HS-27A (cell line): ENCODE data around the gene ATRNL1.

ENCODE experiments used
- DNase-seq: peaks from one replicate; pipeline ENCODE4 v3.0.0-alpha.2; 2012; ENCODE audit warnings: low read depth, missing footprints

ATRNL1 gene

DNA sequence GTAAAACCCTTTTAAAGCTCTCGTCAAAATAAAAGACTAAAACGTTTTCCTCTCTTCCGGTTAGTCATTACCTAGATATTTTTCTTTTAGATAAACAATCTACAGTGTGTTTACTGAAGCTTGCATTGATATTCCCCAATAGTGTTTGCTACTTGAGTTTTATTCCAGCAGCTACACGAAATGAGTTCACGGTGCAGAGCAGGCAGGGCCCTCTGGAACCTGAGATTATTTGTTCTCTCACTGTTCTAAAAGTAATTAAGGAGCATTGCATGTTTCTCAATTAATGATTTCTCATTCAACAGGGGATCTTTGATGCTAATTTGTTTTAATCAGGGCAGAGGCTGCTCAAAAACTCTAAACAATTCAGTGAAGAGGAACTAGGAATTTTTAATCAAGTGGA is 860.1 kb downstream of the ATRNL1 start:
- no peak for DNase-seq

DNA sequence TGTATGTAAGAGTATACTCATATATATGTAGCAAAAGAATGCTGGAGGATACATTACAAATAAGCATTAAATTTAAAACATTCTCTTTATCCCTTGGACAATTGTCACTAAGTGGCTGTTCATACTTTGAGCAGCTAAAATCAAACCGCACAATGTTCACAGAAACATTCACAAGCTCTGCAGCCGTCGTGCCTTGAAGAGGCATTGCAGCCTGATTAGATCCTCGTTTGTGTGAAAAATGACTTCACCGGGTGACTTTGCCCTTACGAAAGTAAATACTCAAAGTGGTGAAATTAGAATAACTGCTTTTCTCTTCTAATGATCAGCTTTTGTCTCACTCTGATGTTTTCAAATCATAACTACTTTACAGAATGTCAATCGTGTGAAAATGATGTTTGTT is 860.8 kb downstream of the ATRNL1 start:
- DNase-seq, result no peak

DNA sequence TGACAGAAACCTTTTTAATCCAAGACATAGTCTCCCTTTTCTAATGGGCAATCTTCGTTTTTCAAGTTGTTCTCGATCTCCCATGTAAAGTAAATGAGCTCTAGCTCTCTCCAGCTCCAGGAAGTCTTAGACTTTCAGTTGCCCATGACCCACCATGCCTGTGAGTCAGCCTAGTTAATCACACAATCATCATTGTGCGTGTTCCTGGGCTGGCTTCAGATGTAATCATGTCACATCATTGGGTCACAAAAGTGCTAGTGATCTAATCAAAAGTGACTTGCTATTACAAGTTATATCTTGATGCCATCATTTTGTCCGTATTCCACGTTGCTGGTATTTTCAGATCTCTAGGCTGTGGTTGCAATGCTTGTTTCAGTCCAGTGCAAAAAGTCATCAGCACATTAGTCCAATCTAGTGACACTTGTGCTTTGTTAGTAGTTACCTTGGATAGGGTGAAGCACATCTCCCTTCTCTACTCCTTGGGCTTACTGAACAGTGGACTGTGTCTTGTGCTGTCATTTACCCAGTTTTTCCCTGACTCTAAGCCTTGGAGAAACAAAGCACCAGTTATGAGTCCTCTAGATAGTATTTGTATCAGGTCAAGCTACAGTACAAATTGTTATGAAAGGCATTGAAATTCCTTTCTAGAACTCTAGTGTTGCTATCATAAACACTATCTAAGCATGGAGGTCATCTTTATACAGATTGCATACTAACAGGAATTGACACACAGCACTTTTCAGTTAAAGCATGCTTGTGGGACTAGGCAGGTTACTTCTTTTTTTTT is 863.3 kb downstream of the ATRNL1 start:
- no peak for DNase-seq

DNA sequence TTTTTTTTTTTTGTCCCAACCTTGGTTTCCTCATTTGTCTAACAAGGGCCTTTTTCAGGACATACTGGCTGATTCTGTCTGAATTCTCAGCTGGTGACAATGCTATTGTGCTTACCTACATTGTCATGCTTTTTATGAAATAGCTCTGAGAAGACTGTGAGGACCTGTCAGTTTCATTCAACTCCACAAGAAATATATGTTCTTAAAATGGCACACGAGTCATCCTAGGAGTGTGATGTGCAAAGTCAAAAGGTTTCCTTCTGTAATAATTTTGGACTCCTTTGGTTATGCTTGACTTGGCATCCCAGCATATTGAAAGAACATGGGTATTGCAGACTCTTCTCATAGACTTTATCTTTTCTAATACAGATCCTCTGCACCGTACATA is 863.8 kb downstream of the ATRNL1 start:
- no peak for DNase-seq

DNA sequence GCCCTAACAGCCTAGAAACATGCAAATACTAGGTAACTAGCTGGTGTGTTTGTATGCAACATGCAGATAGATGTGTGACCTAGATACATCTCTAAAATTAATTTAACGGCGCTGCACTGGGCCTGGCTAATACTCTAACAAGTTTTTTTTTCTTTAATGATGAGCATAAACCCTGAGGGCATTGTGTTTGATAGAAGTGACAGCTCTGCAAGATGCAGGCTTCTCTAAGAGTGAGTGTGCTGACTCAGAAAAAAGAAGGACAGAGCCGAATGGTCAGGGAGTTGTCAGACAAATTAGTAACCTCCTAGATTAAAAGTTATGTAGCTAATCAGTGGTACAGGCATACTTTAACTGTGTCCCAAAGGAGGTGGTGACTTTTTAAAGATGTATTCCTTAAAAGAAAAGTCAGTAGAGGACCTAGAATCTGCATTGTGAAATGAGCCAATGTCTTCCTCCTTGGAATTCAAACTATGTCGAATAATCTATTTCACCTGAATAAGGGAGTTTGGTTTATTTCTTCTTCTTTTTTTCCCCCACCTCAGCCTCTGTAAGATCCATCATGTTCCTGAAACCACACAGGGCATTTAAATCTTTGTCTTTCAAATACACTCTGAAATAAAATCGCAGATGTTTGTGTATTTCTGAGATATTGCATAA is 864.7 kb downstream of the ATRNL1 start:
- no peak for DNase-seq

DNA sequence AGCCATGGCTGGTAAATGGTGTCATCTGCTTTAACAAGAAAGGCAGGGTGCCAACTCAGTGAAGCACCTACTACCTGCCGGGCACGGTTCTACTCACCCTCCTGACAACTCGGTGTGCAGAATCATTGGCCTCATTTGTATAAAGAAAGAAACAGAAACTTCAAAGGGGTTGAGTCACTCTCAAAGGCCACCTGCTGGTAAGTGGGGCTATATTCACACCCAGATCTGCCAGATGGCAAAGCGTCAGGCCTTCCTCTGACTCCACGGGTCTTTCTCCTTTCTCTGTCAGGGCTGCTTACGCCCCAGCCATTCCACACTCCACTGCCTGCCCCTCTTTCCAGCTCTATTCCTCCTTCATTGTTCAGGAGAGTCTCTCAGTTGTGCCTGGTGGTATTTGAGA is 870.7 kb downstream of the ATRNL1 start:
- DNase-seq, result no peak

DNA sequence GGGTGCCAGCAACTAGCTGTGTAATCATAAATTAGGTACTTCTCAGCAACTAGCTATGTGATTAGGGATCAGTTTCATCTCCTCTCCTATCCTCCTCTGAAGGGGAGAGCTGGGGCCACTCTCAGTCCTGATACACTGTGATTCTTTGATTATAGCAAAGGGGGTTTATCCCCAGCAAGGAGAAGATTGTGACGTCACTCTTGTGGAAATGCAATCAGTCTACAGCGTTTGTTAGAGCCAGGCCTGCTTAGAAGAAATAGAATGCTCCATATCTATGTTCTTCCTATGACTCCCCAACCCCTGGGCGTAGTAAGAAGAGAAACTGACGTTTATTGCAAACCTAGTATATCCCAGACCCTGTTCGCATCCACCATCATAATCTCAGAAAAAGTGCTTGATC is 871.7 kb downstream of the ATRNL1 start:
- DNase-seq, result no peak

DNA sequence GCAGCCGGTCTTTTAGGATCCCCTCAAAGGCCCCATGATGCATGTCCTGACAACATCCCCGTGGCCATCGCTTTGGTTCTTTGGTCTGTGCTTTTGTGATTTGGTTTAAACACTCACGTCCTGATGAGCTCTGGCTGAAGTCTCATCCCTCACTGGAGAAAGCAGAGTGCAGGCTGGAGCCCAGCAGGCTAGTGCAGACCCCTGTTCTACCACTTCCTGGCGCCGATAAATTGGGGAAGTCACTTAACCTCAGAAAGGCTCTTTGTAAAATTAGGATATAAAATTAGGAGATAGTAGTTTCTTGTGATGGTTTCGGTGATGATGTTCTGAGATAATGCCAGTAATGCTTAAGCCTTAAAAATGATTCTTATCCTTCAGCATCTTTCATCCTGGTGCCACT is 872.2 kb downstream of the ATRNL1 start:
- DNase-seq, result no peak

DNA sequence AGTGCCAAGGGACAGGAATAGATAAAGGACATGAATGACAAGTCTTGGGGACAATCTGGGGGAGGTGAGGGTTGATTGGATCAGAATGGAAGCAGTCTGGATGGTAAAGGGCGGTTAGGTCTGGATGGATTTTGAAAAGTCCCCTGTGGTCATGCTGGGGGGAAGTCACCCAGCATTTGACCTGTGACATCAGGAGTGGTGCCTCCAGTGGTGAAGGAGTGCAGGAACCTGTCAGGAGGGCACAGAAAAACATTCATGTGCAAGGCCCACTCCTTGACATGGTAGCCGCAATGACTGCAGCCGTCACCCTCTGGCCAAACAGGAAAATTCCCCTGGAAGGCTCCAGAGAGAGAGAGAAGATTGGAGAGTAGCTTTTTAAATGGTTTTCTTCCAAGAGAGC is 875.1 kb downstream of the ATRNL1 start:
- no peak for DNase-seq

DNA sequence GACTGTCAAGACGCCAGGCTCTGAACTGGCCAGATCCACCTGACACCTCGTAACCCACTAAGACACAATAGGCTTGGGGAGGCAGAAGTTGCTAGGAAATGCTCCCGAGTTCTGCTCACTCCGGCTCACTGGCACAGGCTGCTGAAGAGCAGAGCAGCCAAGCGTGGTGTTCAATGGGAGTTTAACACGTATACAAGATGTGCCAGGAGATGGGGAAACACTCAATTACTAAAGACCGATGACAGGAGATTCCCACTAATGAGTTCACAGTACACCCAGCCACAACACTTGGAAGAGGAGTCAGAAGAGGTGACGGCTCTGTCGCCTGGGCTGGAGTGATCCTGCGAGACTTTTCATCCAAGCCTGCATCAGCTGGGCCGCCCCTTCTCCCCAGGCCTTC is 876.4 kb downstream of the ATRNL1 start:
- DNase-seq, result no peak

DNA sequence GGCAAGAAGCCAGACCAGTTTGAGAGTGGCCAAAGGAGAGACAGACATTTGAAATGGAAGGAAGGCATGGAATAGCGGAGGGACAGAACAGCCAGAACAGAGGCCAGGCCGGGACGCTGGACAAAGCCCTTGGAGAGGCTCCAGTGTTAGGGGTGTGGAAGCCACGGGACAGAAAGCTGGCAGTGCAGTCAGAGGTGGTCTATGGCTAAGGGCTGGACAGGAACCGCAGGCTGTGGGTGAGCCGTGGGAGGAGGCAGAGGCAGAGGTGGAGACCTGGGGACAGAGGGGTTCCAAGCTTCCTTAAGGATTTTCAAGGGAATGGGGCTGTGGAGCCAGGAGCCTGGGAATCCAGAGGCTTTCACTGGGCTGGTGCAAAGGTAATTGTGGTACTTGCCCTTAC is 878.8 kb downstream of the ATRNL1 start:
- DNase-seq, result no peak

DNA sequence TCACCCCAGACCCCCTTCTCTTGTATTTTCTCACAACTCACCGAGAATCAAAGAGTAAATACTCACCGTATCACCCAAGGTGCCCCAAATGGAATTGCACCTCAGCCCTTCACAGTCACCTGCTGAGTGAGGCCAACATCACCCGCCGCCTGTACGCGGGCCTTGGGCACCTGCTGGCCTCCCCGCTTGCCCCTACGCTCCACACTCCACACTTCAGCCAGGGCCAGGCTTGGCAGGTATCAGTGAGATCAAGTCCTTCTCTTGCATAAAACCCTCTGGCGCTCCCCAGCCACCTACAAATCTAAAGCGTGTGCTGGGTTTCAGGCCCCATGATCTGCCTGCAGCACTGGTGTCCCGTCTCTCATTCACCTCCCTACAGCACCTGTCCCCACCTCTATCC is 879.3 kb downstream of the ATRNL1 start:
- DNase-seq, result no peak

DNA sequence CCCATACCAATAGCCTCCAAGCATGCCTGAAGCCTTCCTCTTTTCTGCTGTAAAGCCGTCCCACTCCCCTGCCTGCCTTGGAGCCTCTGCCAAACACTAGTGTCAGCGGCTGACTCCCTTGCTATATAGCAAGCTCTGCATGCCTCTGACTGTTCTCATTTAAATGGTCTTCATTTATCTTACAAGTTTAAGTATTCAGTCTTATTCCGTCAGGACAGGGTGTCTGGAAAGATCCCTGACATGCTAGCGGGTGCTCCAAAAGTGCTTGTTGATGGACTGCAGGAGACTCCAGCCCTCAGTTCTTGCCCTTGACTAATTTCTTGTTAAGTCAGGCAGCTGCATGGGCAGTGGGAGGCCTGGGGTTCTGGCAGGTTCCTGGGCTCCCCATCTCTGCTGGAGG is 881.2 kb downstream of the ATRNL1 start:
- no peak for DNase-seq

DNA sequence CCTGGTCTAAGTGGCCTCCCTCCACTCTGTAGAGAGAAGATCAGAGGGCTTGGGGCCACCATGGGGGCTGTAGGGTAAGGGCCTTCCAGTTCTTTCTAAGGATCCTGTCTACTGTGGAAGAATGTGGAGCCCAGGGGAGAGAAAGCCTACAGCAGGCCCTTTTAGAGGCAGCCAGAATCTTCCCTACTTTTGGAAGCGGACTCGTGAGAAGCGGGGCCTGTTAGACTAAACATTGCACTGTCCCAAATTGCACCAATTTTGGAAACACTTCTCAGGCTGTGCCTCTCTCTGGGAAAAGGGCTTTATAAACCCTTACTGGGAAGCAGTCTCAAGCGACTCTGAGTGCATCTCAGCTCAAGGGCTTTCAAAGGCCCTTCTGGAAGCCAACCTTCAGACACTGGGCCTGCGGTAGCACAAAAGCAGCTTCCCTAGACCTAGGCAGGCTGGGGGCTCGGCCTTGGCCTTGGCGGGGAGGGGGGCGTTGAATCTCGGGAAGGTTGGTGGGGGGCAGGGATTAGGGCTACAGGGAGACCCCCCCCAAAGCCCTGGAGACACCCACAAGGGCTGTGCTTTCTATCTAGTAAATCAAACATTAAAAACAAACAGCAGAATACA is 881.8 kb downstream of the ATRNL1 start:
- no peak for DNase-seq

DNA sequence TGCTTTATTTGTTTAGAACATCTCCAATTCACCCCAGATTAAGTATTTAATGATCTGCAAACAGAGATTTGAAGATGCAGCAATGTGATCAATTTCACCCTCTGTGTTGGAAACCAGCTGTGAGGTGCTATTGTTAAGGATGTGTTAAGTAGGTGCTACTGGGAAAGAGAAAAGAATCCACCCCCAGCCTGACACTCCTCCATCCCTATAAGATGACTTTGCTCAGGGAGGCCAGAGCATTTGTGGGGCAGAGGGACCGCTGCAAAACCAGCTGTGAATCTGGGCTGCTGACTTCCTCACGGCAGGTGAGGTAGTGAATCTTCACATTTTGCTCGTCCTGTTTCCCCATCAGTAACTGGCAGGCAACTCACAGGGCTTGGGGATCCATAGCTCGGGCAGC is 882.3 kb downstream of the ATRNL1 start:
- DNase-seq, result no peak

DNA sequence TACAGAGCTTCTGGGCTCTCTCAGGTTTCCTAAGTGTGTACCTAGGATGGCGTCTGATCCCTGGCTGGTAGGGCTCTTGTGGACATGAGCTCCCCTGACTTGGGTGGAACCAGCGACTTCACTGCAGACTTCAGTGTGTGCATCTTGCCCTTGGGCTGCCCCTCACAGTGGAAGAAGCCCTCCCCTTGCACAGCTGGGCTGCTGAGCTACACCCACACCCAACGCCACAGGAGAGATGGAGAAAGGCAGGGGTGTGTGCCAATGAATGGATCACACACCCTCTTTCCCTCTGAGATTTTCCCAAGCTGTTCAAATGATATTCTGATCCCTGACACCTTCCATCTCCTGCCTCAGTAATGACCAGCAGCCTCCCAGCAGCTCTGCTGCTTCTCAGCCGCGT is 883.2 kb downstream of the ATRNL1 start:
- DNase-seq, result no peak

DNA sequence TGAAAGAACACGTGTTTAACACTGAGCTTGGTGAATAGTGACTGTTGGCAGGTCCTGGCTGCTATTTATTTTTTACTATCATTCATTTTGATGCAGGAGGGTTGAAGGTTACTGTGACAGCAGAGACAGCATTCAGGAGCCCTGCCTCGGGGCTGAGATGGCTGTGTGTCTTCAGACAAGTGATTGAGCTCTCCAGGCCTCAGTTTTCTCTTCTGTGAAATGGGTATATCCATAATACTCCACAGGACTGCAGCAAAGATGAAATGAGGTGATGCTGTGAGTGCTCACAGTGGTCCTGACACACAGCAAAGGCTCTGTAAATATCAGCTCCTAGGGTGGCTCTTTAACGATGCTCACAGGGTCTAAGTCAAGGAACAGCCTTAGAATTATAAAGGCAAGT is 884.7 kb downstream of the ATRNL1 start:
- no peak for DNase-seq

DNA sequence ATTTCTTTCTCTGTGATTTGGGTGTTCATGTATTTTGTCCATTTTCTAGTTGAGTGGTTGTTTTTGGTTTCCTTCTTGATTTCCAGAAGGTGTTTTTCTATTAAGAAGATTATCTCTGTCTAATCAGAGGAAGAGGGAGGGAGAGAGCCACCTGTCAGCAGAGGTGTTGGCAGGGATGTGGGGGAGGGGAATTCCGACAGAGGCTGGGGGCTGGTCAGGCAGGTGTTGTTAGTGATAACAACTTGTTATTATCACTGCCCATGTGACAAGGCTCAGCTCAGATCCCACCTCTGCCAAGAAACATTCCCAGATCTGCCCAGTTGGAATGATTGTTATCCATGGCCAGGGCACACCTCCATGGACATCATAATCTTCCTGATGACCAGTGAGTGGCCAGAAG is 886.4 kb downstream of the ATRNL1 start:
- no peak for DNase-seq

DNA sequence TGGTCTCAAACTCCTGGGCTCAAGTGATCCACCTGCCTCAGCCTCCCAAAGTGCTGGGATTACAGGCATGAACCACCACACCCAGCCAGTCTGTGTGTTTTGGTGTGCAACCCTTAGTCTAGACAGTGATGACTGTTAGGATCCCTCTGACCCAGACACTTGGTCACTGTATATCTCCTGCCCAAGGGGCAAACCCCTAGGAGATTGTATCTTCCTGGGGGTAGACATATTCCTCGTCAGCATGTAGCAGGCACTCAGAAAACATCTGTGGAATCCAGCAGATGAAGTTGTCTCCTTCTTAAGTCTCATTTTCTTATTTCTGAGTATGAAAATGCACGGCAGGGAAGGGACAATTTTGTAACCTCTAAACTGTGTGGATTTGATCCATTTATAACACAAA is 887.3 kb downstream of the ATRNL1 start:
- no peak for DNase-seq

DNA sequence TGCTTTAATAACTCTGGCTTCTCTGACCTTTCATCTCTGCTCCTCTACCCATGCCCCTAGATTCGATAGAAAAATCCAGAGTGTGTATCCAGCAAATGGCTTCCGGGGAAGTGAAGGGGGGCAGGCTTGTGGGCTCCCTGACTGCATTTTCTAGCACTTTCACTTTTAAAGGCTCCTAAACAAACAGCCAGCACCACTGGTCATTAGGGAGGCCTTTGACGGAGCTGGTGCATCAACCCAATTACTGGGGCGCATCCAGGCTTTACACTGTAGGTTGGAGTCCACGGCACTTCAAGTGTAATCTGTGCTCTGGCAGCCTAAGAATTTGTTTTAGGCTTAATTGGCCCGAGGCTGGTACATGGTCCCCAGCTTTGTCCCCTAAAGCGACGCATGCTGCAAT is 887.9 kb downstream of the ATRNL1 start:
- no peak for DNase-seq

DNA sequence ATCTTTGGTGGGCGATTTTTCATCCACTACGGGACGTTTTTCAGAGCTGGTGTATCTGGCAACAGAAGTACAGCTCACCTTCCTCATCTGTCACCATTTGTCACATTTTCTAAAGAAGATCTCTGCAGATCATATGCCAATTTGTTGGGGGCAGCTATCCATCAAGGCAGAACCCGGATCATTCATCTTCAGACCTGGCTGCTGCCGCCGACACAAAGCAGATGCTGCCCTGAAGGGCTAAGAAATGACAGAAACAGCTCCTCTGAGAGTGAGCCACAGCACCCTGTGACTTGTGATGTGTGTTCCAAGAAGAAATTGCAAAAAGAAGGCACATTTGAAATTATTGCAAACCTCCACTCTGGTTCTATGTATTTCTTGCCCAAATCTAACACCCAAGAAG is 888.9 kb downstream of the ATRNL1 start:
- no peak for DNase-seq

DNA sequence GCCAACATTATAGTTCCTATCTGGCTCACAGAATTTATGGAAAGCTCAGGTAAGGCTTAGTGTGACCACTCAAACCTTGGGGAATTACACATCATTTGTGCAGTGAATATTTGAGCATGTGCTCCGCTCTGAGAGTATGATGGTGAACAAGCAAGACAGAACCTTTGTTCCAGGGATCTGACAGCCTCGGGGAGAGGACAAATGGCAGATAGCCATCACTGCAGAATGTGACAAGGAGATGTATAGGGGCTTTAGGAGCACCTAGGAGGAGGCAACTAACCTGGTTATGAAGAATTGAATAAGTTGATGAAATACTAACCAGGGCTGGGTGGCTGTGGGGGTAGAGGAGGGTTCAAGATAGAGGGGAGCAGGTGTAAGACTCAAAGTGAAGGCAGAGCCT is 889.4 kb downstream of the ATRNL1 start:
- DNase-seq, result no peak

DNA sequence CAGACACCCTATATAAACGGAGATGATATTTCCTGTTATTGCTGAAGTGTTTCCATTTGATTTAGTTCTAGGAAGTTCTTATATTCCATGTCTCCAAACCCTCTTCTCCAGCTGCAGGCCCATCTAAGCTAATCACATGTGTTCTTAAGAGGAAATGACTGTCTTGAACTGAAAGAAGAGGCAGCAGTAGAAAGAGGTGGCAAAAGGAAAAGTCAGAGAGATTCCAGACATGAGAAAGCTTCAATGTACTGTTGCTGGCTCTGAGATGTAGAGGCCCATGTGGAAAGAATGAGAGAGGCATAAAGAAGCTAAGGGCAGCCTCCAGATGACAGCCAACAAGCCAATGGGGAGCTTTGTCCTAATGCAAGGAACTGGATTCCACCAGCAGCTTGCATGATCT is 892.6 kb downstream of the ATRNL1 start:
- DNase-seq, result no peak

DNA sequence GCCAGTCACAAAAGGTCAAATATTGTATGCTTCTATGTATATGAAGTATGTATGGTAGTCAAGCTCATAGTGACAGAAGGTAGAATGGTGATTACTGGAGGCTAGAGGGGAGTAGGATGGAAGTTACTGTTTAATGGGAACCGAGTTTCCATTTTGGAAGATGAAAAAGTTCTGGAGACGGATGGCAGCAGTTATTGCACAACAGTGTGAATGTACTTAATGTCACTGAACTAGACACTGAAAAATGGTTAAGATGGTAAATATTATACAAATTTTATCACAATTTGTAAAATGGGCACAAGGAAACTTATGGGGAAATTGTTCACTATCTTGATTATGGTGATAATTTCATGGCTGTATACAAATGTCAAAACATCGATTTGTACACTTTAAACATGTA is 895.2 kb downstream of the ATRNL1 start:
- DNase-seq, result no peak
